ENCODE measurements around the gene KCNIP3.

DNA sequence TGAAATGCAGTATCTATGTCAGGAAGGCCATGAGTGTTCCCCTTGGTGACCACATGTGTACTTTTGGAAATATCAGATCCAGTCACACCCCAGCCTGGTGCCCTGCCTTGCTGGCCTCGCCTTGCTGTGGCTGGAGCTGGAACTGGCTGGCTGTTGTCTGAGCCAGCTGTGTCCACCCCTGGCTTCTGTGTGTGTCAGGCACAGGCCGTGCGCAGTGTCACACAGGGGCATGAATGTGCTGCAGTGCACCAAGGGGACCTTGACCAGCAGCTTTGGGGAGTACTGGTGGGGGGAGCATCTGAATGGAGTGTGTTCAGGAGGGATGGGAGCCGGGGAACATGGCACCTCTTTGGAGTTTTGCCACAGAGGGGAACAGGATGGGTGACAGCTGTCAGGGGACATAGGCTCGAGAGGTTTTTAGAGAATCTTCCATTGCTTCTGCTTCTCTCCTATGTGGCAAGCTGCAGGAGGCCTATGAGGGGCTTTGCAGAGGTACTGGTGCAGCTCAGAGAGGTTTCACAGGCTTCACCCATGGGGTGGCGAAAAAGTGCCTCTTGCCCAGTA, 60.7 kb downstream of the KCNIP3 start:
- TF ChIP-seq POLR2AphosphoS5 (IDR thresholded peaks at IDR 0.05; ENCODE audit: low read depth, low read length) (no peak), POLR2A (IDR thresholded peaks at IDR 0.05; ENCODE audit: low read depth, low read length) (no peak), SPI1 (IDR thresholded peaks at IDR 0.05; ENCODE audit: low read depth, low read length) (no peak)
